BJ (cell line): ENCODE measurements around the gene MBD1. TPM values are rescaled to one million over a fixed set of nuclear protein-coding genes. Genes with fewer than 3 reads are reported as not detected.

Experiments used
- CTCF ChIA-PET: fragments of 350-600 bp; formaldehyde crosslinking; extraction: SDS; loops from one replicate; lab custom pipeline; 2021; ENCODE audit warnings: antibody characterized with exemption, inconsistent platforms; lab: Yijun Ruan, JAX
- POLR2A ChIA-PET: fragments of 300-600 bp; sonication (Branson Sonifier 250); formaldehyde crosslinking; extraction: SDS; loops from one replicate; lab custom pipeline; 2021; ENCODE audit warnings: antibody characterized with exemption; lab: Charles Lee
- DNase-seq: peaks from one replicate; pipeline ENCODE4 v3.0.0-alpha.2; 2011; ENCODE audit warnings: low read depth
- H3K27me3 ChIP-seq: 2 replicates; pipeline ENCODE4 v1.6.0; 2011; ENCODE audit warnings: low read length; ENCODE audit not compliant: control insufficient read depth, insufficient read depth
- H3K36me3 ChIP-seq: 2 replicates; pipeline ENCODE4 v1.5.1; 2011; ENCODE audit warnings: low read length; ENCODE audit not compliant: control insufficient read depth, insufficient read depth
- H3K4me3 ChIP-seq: 2 replicates; pipeline ENCODE4 v1.5.1; 2011; ENCODE audit warnings: low read depth, mild to moderate bottlenecking, control low read depth, low read length
- polyA plus RNA-seq: library from polyadenylated mRNA; depleted of rRNA; stranded (reverse); fragments of >200 nt; gene quantifications from 2 replicates; pipeline ENCODE4 v1.2.3, GENCODE V29; 2011
- TF ChIP-seq, protein P1 (sequence below): IDR thresholded peaks from 2 replicates; pipeline ENCODE4 v1.5.1; 2011; ENCODE audit warnings: low read depth, mild to moderate bottlenecking, control low read depth, inconsistent platforms, low read length, moderate library complexity; ENCODE audit not compliant: insufficient read depth

Gene MBD1
- polyA plus RNA-seq, 1 experiment: 54.4 TPM

DNA sequence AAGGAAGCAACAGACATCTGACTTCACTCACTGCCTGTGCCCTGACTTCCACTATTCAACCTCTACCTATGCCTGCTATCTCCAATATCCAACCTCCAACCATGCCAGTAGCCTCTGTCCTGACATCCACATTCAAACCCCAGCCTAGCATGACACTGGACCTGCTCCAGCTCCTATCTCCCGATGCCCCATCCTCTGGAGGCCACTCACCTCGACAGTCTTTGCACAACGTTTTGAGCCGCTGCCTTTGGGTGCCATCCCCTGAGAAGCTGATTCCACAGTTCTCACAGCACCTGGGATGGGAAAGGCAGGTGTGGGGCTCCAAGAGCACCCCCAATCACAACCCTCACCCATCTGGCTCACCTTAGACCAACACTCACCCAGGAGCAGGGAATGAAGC is 4.9 kb downstream of the MBD1 start:
- CTCF ChIA-PET: no interaction called here
- Histone ChIP-seq H3K27me3 (no peaks in the 10 kb centered on the region), H3K36me3 (peaks cover 48% of the 10 kb centered on the region), H3K4me3 (no peak overlapping the region)
- TF ChIP-seq, protein P1, sequence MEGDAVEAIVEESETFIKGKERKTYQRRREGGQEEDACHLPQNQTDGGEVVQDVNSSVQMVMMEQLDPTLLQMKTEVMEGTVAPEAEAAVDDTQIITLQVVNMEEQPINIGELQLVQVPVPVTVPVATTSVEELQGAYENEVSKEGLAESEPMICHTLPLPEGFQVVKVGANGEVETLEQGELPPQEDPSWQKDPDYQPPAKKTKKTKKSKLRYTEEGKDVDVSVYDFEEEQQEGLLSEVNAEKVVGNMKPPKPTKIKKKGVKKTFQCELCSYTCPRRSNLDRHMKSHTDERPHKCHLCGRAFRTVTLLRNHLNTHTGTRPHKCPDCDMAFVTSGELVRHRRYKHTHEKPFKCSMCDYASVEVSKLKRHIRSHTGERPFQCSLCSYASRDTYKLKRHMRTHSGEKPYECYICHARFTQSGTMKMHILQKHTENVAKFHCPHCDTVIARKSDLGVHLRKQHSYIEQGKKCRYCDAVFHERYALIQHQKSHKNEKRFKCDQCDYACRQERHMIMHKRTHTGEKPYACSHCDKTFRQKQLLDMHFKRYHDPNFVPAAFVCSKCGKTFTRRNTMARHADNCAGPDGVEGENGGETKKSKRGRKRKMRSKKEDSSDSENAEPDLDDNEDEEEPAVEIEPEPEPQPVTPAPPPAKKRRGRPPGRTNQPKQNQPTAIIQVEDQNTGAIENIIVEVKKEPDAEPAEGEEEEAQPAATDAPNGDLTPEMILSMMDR: no peak
- no peak for DNase-seq
- POLR2A ChIA-PET: no interaction called here

GRCh38 chr18:50275503-50276036 is 5.8 kb downstream of the MBD1 start:
- ChIA-PET CTCF (no interaction called here), POLR2A (no interaction called here)
- H3K4me3 ChIP-seq: no peak overlapping the region
- H3K36me3 ChIP-seq: peaks cover 53% of the 10 kb centered on the region
- H3K27me3 ChIP-seq: no peaks in the 10 kb centered on the region
- TF ChIP-seq, protein P1: no peak
- DNase-seq: no peak

DNA sequence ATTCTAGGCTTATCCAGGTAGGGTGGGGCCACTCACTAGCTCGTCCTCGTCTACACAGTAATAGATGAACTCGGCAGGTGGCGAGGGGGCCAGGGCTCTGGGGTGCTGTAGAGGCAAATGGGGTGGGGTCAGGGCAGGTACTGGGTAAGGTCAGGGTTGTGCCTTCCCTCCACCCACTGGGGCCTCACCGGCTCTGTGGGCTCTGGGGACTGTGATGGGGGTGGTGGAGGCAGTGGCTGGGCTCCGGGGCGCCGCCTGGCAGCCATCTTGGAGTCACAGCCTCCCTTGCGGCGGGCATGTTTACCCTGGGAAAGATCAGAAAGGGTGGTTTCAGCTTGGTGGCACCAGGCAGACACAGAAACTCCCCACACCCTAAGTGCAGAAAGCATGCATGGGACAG is 6.4 kb downstream of the MBD1 start:
- H3K4me3 ChIP-seq: no peak overlapping the region
- DNase-seq: no peak
- TF ChIP-seq, protein P1: no peak
- CTCF ChIA-PET: interaction anchor here (0.6 kb wide), 1 partner anchor 1618 kb away, joined by 3 read pairs; no protein-coding TSS in a partner anchor
- POLR2A ChIA-PET: no interaction called here
- no peaks in the 10 kb centered on the region for H3K27me3 ChIP-seq
- peaks cover 58% of the 10 kb centered on the region for H3K36me3 ChIP-seq

GRCh38 chr18:50274044-50274442 is 7.3 kb downstream of the MBD1 start:
- DNase-seq: no peak

DNA sequence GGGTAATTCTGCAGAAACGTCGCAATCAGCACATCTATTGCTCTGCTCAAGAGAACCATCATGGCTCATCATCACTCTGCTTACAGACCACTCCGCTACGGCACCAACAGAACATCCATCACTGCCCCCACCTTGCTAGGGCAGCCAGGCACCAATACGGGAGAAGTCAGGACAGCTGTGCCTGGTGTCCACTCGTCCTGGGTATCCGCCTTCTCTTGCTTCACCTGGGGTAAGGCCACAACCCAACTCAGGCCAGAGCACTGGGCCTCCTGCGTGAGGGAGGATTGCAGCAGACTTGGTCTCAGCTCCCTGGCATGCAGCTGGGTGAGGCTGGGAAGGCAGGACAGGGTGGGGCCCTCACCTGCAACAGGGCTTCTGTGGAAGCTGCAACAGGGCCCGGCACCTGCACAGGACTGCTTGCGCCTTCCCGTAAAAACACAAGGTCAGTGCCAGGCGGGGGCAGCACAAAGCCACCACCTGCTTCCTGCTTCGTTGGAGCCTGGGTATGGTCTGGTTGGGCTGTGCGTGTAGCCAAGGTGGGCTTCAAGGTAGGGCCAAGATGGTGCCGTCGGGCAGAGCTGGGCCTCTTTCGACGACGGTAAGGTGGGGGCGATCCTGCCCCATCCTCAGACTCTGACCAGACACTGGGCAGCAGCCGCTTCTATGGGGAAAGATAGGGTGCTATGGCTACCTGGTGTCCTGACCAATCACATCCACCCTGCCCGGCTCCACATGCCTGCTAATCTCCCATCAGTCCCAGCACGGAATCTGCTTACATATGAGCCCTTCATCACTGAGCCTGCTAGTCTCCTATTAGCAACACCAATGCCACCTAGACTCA is 7.9 kb downstream of the MBD1 start:
- no peak for DNase-seq
- no peaks in the 10 kb centered on the region for H3K27me3 ChIP-seq
- POLR2A ChIA-PET: no interaction called here
- H3K4me3 ChIP-seq: no peak overlapping the region
- TF ChIP-seq, protein P1: no peak
- CTCF ChIA-PET: interaction anchor here (1.2 kb wide), 1 partner anchor 8 kb away, joined by 3 read pairs; the partner anchor contains the start of gene MBD1
- H3K36me3 ChIP-seq: peaks cover 64% of the 10 kb centered on the region

More at GRCh38 chr18:50274044-50274442, 7.3 kb downstream of the MBD1 start:
- POLR2A ChIA-PET: no interaction called here
- Histone ChIP-seq H3K27me3 (no peaks in the 10 kb centered on the region), H3K4me3 (no peak overlapping the region), H3K36me3 (peaks cover 64% of the 10 kb centered on the region)
- CTCF ChIA-PET: no interaction called here
- TF ChIP-seq, protein P1: no peak
